Measurements from ENCODE around the gene SLC9A9.
A peak's percentile ranks its signal among the peaks of the same experiment; 100 is the strongest.

The SLC9A9 gene

DNA sequence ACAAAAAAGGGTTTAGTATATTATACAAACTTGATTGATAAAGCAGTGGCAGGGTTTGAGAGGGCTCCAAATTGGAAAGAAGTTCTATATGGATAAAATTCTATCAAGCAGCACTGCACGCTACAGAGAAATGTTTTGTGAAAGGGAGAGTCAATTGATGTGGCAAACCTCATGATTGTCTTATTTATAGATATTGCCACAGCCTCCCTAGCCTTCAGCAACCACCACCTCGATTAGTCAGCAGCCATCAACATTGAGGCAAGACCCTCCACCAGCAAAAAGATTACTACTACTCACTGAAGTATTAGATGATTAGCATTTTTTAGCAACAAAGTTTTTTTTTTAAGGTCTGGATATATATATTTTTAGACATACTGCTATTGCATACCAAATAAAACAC is 432.0 kb downstream of the SLC9A9 start:
- peaks cover 7% of the 10 kb centered on the region for H3K27me3 Mint-ChIP-seq (ENCODE audit: low read depth, poor library complexity)
- H3K36me3 Mint-ChIP-seq (ENCODE audit: low read depth), result no peaks in the 10 kb centered on the region
- DNase-seq, result no peak
- peaks cover 15% of the 10 kb centered on the region for H3K9me3 Mint-ChIP-seq
- H3K4me1 Mint-ChIP-seq, result no peaks in the 10 kb centered on the region
- no peak overlapping the region for H3K4me3 Mint-ChIP-seq
- no peak overlapping the region for H3K27ac Mint-ChIP-seq
- TF ChIP-seq, protein P1, sequence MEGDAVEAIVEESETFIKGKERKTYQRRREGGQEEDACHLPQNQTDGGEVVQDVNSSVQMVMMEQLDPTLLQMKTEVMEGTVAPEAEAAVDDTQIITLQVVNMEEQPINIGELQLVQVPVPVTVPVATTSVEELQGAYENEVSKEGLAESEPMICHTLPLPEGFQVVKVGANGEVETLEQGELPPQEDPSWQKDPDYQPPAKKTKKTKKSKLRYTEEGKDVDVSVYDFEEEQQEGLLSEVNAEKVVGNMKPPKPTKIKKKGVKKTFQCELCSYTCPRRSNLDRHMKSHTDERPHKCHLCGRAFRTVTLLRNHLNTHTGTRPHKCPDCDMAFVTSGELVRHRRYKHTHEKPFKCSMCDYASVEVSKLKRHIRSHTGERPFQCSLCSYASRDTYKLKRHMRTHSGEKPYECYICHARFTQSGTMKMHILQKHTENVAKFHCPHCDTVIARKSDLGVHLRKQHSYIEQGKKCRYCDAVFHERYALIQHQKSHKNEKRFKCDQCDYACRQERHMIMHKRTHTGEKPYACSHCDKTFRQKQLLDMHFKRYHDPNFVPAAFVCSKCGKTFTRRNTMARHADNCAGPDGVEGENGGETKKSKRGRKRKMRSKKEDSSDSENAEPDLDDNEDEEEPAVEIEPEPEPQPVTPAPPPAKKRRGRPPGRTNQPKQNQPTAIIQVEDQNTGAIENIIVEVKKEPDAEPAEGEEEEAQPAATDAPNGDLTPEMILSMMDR (IDR thresholded peaks at IDR 0.05), result no peak

DNA sequence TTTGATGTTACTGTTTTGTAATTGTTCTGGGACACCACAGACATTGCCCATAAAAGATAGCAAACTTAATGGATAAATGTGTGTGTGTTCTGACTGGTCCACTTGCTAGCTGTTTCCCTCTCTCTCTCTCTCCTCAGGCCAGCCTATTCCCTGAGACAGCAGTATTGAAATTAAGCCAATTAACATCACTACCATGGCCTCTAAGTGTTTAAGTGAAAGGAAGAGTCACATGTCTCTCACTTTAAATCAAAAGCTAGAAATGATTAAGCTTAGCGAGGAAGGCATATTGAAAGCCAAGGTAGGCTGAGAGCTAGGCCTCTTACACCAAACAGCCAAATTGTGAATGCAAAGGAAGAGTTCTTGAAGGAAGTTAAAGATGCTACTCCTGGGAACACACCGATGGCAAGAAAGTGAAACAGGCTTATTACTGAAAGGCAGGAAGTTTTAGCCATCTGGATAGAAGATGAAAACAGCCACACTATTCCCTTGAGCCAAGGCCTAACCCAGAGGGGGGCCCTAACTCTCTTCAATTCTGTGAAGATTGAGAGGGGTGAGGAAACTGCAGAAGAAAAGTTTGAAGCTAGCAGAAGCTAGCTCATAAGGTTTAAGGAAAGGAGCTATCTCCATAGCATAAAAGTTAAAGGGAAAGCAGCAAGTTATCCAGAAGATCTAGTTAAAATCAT is 433.6 kb downstream of the SLC9A9 start:
- no peaks in the 10 kb centered on the region for H3K36me3 Mint-ChIP-seq (ENCODE audit: low read depth)

DNA sequence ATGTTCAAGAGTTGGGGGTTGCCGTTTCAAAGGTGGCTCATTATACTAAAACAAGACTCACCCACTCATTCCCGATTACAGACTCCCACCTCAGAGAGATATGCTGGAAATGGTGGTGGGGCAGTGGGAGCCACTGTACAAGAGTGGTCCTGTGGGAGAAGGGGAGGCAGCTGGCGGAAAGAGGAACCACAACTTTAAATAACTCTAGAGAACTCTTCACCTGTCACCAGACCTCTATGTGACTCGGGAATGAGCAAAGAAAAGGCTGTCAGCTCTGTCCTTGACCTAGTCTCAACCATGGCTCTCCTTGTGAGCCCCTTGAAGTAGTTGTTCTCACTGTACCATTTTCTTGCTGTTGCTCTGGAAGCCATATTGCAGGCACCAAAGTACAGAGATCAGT is 434.9 kb downstream of the SLC9A9 start:
- TF ChIP-seq, protein P1 (IDR thresholded peaks at IDR 0.05), result no peak
- Mint-ChIP-seq H3K9me3 (peaks cover 15% of the 10 kb centered on the region), H3K27me3 (ENCODE audit: low read depth, poor library complexity) (peaks cover 7% of the 10 kb centered on the region), H3K36me3 (ENCODE audit: low read depth) (no peaks in the 10 kb centered on the region), H3K4me1 (no peaks in the 10 kb centered on the region), H3K4me3 (no peak overlapping the region), H3K27ac (no peak overlapping the region)
- DNase-seq, result no peak

More for the DNA sequence above, 433.6 kb downstream of the SLC9A9 start:
- H3K27ac Mint-ChIP-seq, result no peak overlapping the region
- no peaks in the 10 kb centered on the region for H3K4me1 Mint-ChIP-seq
- no peak overlapping the region for H3K4me3 Mint-ChIP-seq
- TF ChIP-seq, protein P1 (IDR thresholded peaks at IDR 0.05), result no peak
- H3K9me3 Mint-ChIP-seq, result peaks cover 15% of the 10 kb centered on the region
- DNase-seq, result no peak
- peaks cover 7% of the 10 kb centered on the region for H3K27me3 Mint-ChIP-seq (ENCODE audit: low read depth, poor library complexity)

DNA sequence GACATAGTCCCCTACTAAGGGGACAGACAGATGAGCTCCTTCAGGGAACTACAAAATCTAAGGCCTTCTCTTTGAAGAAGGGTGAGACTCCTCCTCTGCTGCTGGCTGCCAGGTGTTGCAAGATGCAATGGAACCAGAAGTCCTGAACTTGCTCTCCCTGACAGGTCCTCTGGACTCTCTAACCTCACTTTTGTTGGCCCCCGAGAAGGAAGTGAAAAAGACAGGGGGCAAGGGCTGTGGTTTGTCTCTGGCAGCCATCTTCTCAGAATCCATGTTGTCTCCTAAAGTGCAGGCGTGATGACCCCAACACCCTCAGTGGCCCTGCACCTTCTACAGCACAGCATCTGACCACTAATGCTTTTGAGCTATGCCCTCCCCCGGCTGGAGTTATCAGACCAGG is 436.2 kb downstream of the SLC9A9 start:
- TF ChIP-seq, protein P1 (IDR thresholded peaks at IDR 0.05), result no peak
- Mint-ChIP-seq H3K27me3 (ENCODE audit: low read depth, poor library complexity) (peaks cover 7% of the 10 kb centered on the region), H3K27ac (no peak overlapping the region), H3K4me1 (no peaks in the 10 kb centered on the region), H3K36me3 (ENCODE audit: low read depth) (no peaks in the 10 kb centered on the region), H3K4me3 (no peak overlapping the region), H3K9me3 (peaks cover 15% of the 10 kb centered on the region)
- DNase-seq, result no peak

DNA sequence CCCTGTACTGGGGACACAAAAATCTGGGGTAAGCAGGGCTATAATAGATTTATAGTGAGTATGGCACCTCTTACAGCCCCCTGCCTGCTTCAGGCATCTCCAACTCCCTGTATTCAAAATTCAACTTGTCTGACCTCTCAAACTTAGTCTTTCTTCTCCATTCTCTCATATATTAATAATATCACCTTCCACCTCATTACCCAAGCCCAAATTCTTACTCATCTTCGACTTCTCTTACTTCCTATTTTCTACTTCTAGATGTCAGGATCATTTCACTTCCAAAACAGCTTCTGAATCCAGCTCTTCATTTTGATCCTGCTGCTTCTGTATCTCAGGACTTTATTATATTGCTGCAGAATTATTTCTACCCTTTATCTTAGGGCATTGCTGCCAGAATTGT is 438.0 kb downstream of the SLC9A9 start:
- peak overlapping the region; percentile 4 for H3K27ac Mint-ChIP-seq
- H3K27me3 Mint-ChIP-seq (ENCODE audit: low read depth, poor library complexity), result no peaks in the 10 kb centered on the region
- H3K4me1 Mint-ChIP-seq, result peaks cover 4% of the 10 kb centered on the region
- no peak overlapping the region for H3K4me3 Mint-ChIP-seq
- H3K9me3 Mint-ChIP-seq, result peaks cover 6% of the 10 kb centered on the region
- no peak for DNase-seq
- no peaks in the 10 kb centered on the region for H3K36me3 Mint-ChIP-seq (ENCODE audit: low read depth)
- TF ChIP-seq, protein P1 (IDR thresholded peaks at IDR 0.05), result no peak

DNA sequence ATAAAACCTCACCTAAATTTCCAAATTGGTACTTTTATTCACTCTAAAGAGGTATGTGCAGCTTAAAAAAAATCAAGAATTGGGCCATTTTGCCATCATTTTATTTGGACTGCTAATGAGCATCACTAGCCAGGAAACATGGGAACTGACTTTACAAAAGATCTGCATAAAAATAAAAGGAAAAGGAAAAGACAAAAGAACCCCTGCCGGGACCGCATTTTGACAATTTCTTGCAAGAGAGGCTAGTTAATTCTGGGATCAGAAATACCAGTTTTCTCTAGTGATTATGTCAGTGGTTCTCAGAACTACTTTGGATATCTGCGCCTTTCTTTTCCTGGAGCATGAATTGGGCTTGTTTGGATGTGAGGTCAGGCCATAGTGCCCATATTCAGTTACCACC is 439.5 kb downstream of the SLC9A9 start:
- Mint-ChIP-seq H3K4me1 (peaks cover 12% of the 10 kb centered on the region), H3K36me3 (ENCODE audit: low read depth) (no peaks in the 10 kb centered on the region), H3K9me3 (peaks cover 6% of the 10 kb centered on the region), H3K27ac (no peak overlapping the region), H3K4me3 (no peak overlapping the region), H3K27me3 (ENCODE audit: low read depth, poor library complexity) (no peaks in the 10 kb centered on the region)
- DNase-seq, result no peak
- TF ChIP-seq, protein P1 (IDR thresholded peaks at IDR 0.05), result no peak

Data from nephron progenitor cell (in vitro differentiated cells).